K562 (cell line): ENCODE measurements around the gene ALDH18A1. TPM values are rescaled to one million over a fixed set of nuclear protein-coding genes. Genes with fewer than 3 reads are reported as not detected.

Experiments used
- ATAC-seq: fragments of 200-7000 bp; cut with Tn5 transposase; 3 replicates; pipeline ENCODE4 v1.9.1; 2020; ENCODE audit warnings: moderate library complexity
- BruUV-seq: library from RNA; stranded (reverse); fragments of 400-500 nt; replicated peaks from 2 replicates; lab custom pipeline; 2021; lab: Mats Ljungman, UMichigan
- CTCF ChIA-PET: fragments of 300-600 bp; formaldehyde crosslinking; extraction: SDS; loops from one replicate; lab custom pipeline; 2021; ENCODE audit warnings: low intra/inter-chr PET ratio; lab: Yijun Ruan, JAX
- POLR2A ChIA-PET: fragments of 300-600, 350-650 bp; sonication (Branson Sonifier 250); formaldehyde crosslinking; extraction: SDS; loops from one replicate; lab custom pipeline; 2021; ENCODE audit warnings: antibody characterized with exemption, inconsistent platforms; lab: Yijun Ruan, JAX
- DNase-seq, 4 experiments: peaks; one replicate each; pipeline versions ENCODE4 v3.0.0 to v3.0.0-alpha.2; 2011 to 2018; ENCODE audit warnings: low spot score in 3 of 4, mixed read lengths in 3 of 4; ENCODE audit errors: extremely low read depth in 1 of 4
- FAIRE-seq: peaks from 2 replicates; lab custom pipeline; 2011; peaks lifted over from hg19 to GRCh38; lab: Jason Lieb, UNC
- H2AFZ ChIP-seq: 2 replicates; pipeline ENCODE4 v1.6.0; 2011; ENCODE audit warnings: low read depth, low read length, control low read depth, inconsistent platforms
- H3K27ac ChIP-seq: fragments of 200-600 bp; 3 replicates; pipeline ENCODE4 v1.8.0; 2011; ENCODE audit warnings: low read depth, mild to moderate bottlenecking, control low read depth, inconsistent platforms, low read length, moderate library complexity, mixed read lengths; ENCODE audit errors: extremely low read depth
- H3K27me3 ChIP-seq, 2 experiments: fragments of 300-600 bp in 1 of 2; 2 replicates in 1 of 2; 3 replicates in 1 of 2; pipeline versions ENCODE4 v1.6.0 to v1.8.0; 2011; ENCODE audit warnings: inconsistent platforms in 2 of 2, low read length in 2 of 2, mild to moderate bottlenecking in 1 of 2, mixed read lengths in 1 of 2, moderate library complexity in 1 of 2; ENCODE audit not compliant: control insufficient read depth in 2 of 2, insufficient read depth in 2 of 2
- H3K36me3 ChIP-seq: fragments of 300-600 bp; 3 replicates; pipeline ENCODE4 v1.8.0; 2011; ENCODE audit warnings: mild to moderate bottlenecking, low read length, inconsistent platforms; ENCODE audit not compliant: control insufficient read depth, insufficient read depth
- H3K4me1 ChIP-seq, 2 experiments: fragments of 200-600 bp in 1 of 2; replicated peaks in 1 of 2; 2 replicates in 1 of 2; 3 replicates in 1 of 2; pipeline versions ENCODE4 v1.5.1 to v1.8.0; 2011; ENCODE audit warnings: inconsistent platforms in 2 of 2, low read length in 2 of 2, mild to moderate bottlenecking in 1 of 2, mixed read lengths in 1 of 2, moderate library complexity in 1 of 2; ENCODE audit not compliant: control insufficient read depth in 2 of 2, insufficient read depth in 2 of 2
- H3K4me2 ChIP-seq: 2 replicates; pipeline ENCODE4 v1.6.1; 2011; ENCODE audit warnings: low read length, control low read depth, inconsistent platforms, mixed read lengths; ENCODE audit not compliant: insufficient read depth
- H3K4me3 ChIP-seq: fragments of 200-600 bp; sonication (generic), shearing (Covaris generic); 2 replicates; pipeline ENCODE4 v1.5.1; 2016; ENCODE audit warnings: control low read depth, inconsistent platforms
- H3K79me2 ChIP-seq: fragments of 200-600 bp; 3 replicates; pipeline ENCODE4 v1.8.0; 2011; ENCODE audit warnings: low read length, inconsistent platforms; ENCODE audit not compliant: control insufficient read depth, insufficient read depth
- H3K9ac ChIP-seq, 2 experiments: 2 replicates each; pipeline versions ENCODE4 v1.6.0 to v1.6.1; 2011; ENCODE audit warnings: low read depth in 2 of 2, low read length in 2 of 2, control low read depth in 1 of 2, inconsistent platforms in 1 of 2, mild to moderate bottlenecking in 1 of 2, mixed read lengths in 1 of 2; ENCODE audit not compliant: insufficient read depth in 1 of 2
- H3K9me1 ChIP-seq: one replicate; pipeline ENCODE4 v1.6.0; 2011; ENCODE audit warnings: inconsistent platforms, mild to moderate bottlenecking, low read length, moderate library complexity; ENCODE audit not compliant: control insufficient read depth, insufficient read depth
- H3K9me3 ChIP-seq: replicated peaks from 2 replicates; pipeline ENCODE4 v1.5.1; 2011; ENCODE audit warnings: low read depth, low read length, inconsistent platforms; ENCODE audit not compliant: control insufficient read depth, insufficient read depth
- H4K20me1 ChIP-seq: replicated peaks from 2 replicates; pipeline ENCODE4 v1.6.1; 2011; ENCODE audit warnings: low read length, inconsistent platforms, mixed read lengths; ENCODE audit not compliant: control insufficient read depth, insufficient read depth
- PHF8 ChIP-seq: fragments of 200-600 bp; sonication (generic); IDR thresholded peaks from 2 replicates; pipeline ENCODE4 v1.6.1; 2012; ENCODE audit warnings: mixed run types, mild to moderate bottlenecking, inconsistent platforms, low read length, moderate library complexity, borderline replicate concordance
- ZNF41 ChIP-seq: fragments of 250-450 bp; sonication (Bioruptor Pico); conservative IDR thresholded peaks from 2 replicates; pipeline ENCODE4 v1.4.0; 2020; ENCODE audit warnings: mild to moderate bottlenecking
- WGBS: fragments of 100-300 bp; shearing (Covaris generic); methylation state at CpG from one replicate; pipeline ENCODE4 v1.1.6; 2016; ENCODE audit warnings: low coverage, mixed read lengths; ENCODE audit not compliant: insufficient coverage; ENCODE audit errors: missing lambda C conversion rate; 5-methylcytosine and 5-hydroxymethylcytosine counted together
- in situ Hi-C: fragments of 300-500 bp; cut with MboI; formaldehyde crosslinking; loops from 4 replicates; pipeline ENCODE4 v1.15.0; 2018; ENCODE audit warnings: inconsistent platforms, mixed read lengths
- intact Hi-C: fragments of 100-400 bp; cut with micrococcal nuclease; formaldehyde crosslinking; loops from 2 replicates; pipeline ENCODE4 v1.14.2; 2022
- polyA plus RNA-seq, 8 experiments: library from polyadenylated mRNA; depleted of rRNA in 4 of 8; stranded (reverse) in 5 of 8; unstranded in 3 of 8; fragments of >200 nt; fragmentation: Nextera tagmentation in 2 of 8; fragmentation: Illumina TruSeq in 1 of 8; extraction: Ambion mirVana in 2 of 8; extraction: Trizol in 1 of 8; gene quantifications; 2 replicates each; pipeline versions ENCODE4 v1.2.1 to v1.2.3, GENCODE V29; 2011 to 2014; ENCODE audit warnings: inconsistent platforms in 1 of 8, missing spikeins in 1 of 8
- total RNA-seq, 7 experiments: library from RNA; depleted of rRNA in 6 of 7; stranded (reverse); fragments of >200 nt in 6 of 7; fragmentation: Illumina TruSeq in 2 of 7; extraction: Trizol in 2 of 7; gene quantifications; 2 replicates each; pipeline versions ENCODE4 v1.2.1 to v1.2.3, GENCODE V29; 2011 to 2021; ENCODE audit warnings: low replicate concordance in 1 of 7
- TF ChIP-seq, protein P1 (sequence below): fragments of 150-350 bp; conservative IDR thresholded peaks from 2 replicates; pipeline ENCODE4 v1.6.1; 2014; ENCODE audit warnings: low read length
- TF ChIP-seq, protein P2 (sequence below): fragments of 250-450 bp; sonication (Bioruptor Pico); IDR thresholded peaks from 2 replicates; pipeline ENCODE4 v1.5.0; 2020; ENCODE audit warnings: mild to moderate bottlenecking

Gene ALDH18A1
- total and polyA plus RNA-seq, 9 of the 15 experiments (the other 6 are each of a cell fraction or from before 2014, with no cell fraction given), result 12.0 to 83.3 (median 43.8) TPM

DNA sequence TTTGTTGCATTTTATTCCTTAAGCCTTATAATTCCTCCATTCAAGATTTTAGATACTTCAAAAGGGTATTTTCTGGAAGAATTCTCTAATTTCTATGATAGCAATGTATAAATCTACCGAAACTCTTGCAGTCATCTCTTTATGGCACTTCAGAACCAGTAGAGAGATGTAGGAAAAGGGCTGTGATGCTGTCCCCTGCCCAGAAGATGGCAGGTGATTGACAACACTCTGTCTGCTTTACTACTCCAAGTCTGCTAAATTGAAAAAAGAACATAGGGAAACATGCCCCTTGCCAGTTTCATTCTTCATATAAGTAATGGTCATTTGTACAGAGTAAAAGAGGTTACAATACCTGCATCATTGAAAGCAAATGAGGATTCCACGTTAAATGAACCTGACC is 32.1 kb upstream of the ALDH18A1 start:
- H3K4me1 ChIP-seq, result no peaks in the 10 kb centered on the region; a peak in 2 of 5 replicates
- H3K27ac ChIP-seq, result no peak overlapping the region
- no peak overlapping the region for H3K9ac ChIP-seq
- FAIRE-seq, result no peak
- no peaks in the 10 kb centered on the region for H4K20me1 ChIP-seq
- BruUV-seq, result no TSS peak
- TF ChIP-seq, protein P1, sequence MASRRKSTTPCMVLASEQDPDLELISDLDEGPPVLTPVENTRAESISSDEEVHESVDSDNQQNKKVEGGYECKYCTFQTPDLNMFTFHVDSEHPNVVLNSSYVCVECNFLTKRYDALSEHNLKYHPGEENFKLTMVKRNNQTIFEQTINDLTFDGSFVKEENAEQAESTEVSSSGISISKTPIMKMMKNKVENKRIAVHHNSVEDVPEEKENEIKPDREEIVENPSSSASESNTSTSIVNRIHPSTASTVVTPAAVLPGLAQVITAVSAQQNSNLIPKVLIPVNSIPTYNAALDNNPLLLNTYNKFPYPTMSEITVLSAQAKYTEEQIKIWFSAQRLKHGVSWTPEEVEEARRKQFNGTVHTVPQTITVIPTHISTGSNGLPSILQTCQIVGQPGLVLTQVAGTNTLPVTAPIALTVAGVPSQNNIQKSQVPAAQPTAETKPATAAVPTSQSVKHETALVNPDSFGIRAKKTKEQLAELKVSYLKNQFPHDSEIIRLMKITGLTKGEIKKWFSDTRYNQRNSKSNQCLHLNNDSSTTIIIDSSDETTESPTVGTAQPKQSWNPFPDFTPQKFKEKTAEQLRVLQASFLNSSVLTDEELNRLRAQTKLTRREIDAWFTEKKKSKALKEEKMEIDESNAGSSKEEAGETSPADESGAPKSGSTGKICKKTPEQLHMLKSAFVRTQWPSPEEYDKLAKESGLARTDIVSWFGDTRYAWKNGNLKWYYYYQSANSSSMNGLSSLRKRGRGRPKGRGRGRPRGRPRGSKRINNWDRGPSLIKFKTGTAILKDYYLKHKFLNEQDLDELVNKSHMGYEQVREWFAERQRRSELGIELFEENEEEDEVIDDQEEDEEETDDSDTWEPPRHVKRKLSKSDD, result no peak
- no peak for TF ChIP-seq PHF8
- TF ChIP-seq, protein P2, sequence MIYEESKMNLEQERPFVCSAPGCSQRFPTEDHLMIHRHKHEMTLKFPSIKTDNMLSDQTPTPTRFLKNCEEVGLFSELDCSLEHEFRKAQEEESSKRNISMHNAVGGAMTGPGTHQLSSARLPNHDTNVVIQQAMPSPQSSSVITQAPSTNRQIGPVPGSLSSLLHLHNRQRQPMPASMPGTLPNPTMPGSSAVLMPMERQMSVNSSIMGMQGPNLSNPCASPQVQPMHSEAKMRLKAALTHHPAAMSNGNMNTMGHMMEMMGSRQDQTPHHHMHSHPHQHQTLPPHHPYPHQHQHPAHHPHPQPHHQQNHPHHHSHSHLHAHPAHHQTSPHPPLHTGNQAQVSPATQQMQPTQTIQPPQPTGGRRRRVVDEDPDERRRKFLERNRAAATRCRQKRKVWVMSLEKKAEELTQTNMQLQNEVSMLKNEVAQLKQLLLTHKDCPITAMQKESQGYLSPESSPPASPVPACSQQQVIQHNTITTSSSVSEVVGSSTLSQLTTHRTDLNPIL (CRISPR knock-in tag), result no peak
- TF ChIP-seq ZNF41, result no peak
- ChIA-PET POLR2A (no interaction called here), CTCF (no interaction called here)
- intact Hi-C loops, result no loop called here
- peak in 1 of 4 experiments; percentile 9 for DNase-seq
- in situ Hi-C loops, result no loop called here
- peaks cover 79% of the 10 kb centered on the region; the same call in 2 of the 3 replicates for H3K36me3 ChIP-seq
- no peaks in the 10 kb centered on the region for H3K27me3 ChIP-seq
- ATAC-seq, result no peak
- no peak overlapping the region for H3K4me3 ChIP-seq
- peaks cover 22% of the 10 kb centered on the region for H3K79me2 ChIP-seq
- H3K9me1 ChIP-seq, result no peaks in the 10 kb centered on the region
- 66% methylated on average over 2 of the region's 2 CpGs for WGBS
- H3K9me3 ChIP-seq, result no peaks in the 10 kb centered on the region
- H2AFZ ChIP-seq, result no peak overlapping the region
- no peak overlapping the region for H3K4me2 ChIP-seq
